ENCODE measurements around the gene IGFN1.
"Not testable (repeated sequence)": the region's sequence is repeated elsewhere in the genome, so short reads cannot be mapped to it uniquely, and the experiment has no call there.

IGFN1 gene

DNA sequence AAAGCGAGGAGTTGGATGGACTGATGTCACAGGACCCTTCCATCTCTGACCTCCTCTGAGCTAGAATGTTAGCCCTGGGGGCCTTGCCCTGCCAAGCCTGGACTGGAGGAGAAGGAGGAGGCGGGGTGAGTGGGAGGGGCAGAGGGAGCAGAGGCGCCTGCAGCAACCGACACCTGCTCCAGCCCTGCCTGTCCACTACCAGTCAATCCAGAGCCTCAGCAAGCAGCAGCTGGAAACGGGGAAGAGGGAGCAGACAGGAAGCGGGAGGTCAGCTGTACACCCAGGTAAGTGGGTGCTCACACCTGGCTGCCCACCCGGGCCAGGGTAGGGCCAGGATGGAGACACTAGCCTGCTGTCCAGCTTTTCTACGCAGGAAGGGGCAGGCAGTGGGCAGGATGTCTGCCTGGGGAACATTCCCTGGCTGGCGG is at the start of gene IGFN1:
IGFN1 (plus strand) TSS at position 201 of the 428 bp plus-strand sequence. CDS start 2,470 bp downstream, outside the sequence.
- no peak for DNase-seq (ENCODE audit: low spot score)

DNA sequence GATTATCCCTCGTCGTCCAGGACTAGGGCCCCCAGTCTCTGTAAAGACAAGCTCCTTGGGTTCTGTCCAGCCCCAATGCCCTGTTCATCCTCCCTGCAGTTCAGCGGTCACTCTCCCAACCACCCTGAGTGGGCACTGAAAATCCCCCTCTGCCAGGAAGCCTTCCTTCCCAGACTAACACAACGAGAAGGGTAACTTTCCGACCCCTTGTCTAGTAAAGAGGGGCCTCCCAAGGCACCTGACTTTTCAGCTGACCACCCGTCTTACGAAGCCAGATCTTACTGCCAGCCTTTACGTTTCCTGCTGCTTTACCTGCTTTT is 49.7 kb upstream of the IGFN1 start:
- DNase-seq (ENCODE audit: low spot score): no peak

DNA sequence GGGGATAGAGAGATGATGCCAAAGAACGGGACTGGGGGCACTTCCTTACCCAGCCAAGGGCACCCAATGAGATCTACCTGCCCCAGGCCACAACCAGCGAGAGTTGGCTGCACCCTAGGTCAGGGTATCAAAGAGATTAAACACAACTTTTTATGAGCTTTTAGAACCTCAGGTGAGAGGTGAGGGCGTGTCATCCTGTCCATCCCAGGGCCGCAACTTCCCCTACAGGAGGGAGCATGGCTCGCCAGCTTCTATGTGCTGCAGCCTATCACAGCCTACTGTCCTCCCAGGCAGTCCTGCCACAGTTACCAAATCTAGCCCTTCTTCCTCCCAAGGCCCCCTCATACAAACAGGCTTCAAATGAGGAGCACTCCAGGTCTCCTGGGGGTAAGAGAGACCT is 49.2 kb upstream of the IGFN1 start:
- no peak for DNase-seq (ENCODE audit: low spot score)

DNA sequence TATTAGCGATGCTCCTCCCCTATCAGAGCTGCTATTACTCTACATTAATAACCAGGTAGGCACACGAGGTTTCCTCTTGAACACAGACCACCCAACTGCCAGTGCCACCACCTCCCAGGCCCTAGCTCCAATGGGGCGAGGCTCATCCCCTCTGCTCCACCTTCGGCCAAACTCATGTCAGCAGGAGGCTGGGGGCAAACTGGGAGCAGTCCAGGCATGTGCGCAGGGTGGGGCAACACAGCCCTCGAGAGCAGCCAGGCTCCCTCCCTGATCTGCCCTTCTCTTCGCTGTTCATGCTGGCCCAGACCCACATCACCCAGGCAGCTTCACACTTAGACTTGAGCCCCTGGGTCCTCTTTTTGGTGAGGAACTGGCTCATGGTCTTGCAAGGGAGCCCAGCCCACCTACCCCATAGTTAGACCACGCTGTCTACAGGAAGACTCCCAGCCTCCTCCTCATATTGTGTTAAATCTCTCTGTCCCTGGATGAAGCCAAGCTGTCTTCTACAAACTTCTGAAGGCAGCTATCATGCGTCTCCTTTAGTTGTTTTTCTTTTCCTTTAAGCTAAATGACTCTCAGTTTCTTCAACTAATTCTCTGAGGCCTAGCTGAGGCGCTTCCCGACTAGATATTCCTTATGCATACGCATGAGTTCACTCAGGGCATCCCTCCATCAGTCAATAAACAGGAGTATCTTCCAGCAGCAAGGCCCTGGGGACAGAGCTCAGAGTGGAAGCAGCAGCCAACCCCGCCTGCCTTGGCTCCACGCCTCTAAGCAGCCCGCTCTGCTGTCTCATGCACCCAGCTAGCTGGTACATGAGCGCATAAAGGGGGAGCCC is 48.4 kb upstream of the IGFN1 start:
- DNase-seq (ENCODE audit: low spot score): no peak

DNA sequence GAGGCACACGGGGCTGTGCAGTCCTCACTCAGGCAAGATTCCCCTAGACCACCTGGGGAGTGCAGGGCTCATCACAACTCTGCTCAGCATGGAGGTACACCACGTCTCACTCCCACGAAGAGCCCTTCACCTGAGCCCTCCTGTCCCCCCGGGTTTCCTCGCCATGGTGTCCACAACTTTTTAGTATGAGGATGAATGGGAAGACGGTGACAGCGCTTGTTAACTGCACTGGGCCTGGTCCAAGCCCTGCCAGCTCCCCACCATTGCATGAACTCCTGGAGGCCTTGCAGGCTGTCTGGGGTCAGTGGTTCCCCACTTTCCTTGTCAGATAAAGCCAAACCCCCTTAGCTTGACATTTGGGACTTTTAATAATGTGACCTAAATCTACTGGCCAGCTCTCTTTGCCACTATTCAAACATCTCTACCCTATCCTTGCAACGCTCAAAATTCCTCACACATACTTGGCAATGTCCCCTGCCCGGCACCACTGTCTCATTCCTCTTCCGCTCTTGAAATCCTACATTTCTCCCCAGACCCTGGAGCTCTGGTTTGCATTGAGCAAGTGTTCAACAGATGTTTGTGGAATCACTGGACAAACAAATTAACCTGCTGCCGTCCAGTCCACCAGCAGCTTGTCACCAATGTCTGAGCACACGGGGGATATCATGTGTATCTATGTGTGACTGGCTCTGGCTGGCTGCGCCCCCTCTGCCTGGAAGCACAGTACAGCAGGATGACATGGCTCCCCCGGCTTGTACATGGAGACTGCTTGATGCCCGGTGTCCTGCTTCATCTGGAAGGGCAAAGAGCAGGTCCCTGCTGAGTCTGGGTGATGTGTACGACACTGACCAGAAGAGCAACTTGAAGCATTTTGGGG is 47.5 kb upstream of the IGFN1 start:
- DNase-seq (ENCODE audit: low spot score): no peak

DNA sequence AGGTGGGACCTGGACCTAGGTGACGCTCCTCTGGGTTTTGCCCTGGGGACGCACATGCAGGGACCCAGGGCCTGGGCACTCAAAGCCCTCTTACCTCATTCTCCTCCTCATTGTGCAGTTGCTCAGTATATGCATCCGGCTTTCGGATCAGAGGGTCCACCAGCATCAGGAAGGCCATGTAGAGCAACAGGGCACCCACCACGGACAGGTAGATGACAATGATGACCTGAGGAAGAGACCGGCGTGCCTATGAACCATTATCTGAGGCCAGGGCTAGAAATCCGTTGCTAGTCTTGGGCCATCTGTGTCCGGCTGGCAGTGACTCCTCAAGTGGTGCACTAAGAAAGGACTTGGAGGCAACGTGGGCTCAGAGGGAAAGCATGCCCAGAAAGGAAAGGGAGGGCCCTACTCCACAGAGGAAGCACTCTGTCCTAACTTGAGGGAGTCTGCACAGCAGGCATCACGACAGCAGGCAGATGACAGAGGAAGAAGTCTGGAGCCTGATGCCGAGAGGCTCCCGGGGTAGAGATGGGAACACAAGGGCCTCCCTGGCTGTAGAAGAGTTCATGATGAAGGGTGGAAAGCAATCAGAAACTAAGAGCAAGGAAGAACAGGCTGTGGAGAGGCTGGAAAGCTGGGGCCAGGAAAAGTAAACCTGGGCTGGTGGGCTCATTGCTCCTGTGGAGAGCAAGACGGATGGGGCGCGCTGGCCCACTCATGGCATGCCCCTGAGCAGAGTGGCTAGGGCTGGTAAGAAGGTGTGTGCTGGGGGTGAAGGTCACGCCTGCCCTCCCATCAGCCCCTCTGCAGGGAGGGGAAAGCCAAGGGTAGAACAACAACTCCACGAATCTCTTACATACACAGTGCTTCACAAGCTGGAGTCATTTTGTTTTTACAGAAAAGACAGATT is 46.6 kb upstream of the IGFN1 start:
- no peak for DNase-seq (ENCODE audit: low spot score)

DNA sequence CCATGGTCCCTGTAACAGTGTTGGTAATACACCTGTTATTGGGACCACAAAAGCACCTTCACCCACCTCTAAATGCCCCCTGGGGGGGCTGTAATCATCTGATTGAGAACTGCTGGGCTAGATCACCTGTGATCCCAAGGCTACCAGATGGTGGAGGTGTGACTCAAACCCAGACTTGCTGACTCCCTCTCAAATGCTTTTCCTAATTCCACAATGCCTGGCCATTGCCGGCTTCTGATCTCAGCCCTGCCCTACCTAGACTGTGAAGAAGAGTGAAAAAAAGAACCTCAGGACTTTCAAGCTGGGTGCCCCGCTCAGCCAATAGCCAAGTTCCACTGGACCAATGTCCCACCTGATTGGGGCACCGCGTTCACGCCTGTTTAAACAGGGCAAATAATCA is 45.9 kb upstream of the IGFN1 start:
- DNase-seq (ENCODE audit: low spot score): no peak

DNA sequence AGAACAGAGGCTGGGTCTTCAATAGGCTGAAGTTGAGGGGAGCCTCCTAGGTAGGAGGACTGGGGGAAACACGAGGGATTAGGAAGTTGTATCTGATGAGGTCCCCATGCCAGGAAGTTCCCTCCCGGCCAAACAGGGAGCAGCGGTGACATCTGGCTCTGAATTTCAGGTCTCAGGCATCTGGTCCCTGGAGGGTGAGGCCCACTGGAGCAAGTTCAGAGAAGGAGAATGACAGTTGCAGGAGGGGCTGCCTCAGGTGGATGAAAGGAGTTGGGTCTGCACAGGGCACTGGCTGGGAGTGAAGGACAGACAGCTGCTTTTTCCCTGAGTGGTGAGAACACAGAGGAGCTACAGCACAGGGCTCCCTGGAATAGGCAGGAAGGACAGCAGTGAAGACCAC is 45.5 kb upstream of the IGFN1 start:
- no peak for DNase-seq (ENCODE audit: low spot score)

DNA sequence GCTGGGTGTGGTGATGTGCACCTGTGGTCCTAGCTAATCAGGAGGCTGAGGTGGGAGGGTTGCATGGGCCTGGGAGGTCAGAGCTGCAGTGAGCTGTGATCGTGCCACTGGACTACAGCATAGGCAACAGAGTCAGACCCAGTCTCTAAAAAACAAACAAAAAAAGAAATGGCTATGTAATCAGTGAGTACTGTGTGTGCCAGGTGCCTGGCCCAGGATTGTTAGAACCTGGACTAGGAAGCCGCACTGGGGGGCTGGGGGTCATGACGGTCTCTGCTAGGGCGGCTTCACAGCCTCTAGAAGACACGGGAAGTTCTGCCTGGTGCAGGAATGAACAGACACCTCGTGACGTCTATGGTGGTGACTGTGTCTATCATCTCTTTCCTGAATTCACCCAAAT is 44.8 kb upstream of the IGFN1 start:
- DNase-seq (ENCODE audit: low spot score): no peak

DNA sequence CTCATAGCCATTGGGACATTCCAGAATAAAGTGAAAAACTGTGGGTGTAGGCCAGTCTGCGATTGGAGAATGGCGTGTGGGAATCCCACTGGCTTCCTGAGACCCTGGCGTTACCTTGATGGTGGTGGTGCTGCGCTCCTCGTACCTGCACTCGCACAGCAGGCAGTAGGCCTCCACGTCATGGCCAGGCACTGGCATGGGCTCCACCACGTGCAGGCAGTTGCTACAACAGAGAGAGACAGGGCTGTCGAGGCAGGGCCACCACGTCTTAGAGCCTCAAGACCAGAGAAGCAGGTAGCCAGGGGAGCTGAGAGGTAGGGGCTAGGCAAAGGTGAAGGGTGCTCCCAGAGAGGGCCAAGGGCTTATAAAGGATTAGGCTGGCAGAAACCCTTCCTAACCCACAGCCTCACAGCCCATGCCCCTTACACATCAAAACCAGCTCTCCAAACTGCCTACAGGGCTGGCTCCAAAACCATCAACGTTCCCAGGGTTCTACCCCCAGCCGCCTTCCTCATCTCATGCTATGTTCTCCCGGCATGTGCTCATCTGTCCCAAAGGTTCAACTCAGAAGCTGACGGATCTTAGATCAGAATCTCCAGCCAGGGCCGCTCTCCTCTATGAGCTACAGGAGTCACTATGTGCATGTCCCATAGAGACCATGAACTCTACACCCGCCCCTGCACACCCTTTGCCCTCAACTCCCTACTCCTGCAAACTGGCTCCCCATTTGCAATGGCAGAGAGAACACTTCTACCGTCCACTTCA is 43.8 kb upstream of the IGFN1 start:
- DNase-seq (ENCODE audit: low spot score): no peak

DNA sequence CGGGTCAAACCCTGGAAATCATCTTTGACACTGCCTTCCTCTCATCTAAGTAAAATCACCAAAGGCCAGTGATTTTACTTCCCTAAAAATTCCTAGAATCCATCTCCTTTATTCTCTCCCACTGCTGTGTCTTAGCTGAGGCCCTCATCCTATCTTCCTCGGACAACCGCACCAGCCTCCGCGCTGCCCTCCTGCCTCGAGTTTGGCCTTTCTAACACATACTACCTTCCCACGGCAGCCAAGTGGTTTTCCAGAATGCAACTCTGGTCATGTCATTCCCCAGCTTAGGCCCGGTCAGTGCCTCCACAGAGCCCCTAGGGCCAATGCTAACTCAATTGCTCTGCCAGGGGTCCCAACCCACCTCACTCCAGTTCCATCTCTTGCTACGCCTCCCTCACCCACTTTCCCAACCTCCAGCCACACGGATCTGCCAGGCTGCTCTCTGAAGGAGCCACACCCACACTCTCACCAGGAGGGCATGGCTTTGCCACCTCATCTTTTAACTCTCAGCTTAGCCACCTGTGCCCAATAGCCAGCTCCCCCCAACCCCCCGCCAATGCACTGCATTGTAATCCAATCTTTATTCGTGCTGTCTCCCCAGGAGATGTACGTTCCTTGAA is 43.1 kb upstream of the IGFN1 start:
- no peak for DNase-seq (ENCODE audit: low spot score)

DNA sequence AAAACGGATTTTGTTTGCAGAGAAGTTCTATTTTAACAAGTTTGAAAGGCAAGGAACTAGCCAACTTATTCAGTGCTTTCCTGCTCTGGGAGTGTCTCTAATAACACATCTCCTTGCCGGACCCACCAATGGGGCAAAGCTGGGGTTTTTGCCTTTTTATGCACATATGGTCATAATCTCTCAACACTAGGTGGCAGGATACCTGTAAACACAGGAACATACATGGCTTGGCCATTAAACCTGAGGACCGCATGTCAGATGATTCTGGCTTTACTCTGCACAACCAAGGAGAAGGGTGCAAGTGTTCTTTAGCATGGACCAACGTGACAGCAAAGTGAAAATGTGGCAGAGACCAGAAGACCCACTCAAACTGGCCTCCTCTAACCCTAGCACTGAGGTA is 41.2 kb upstream of the IGFN1 start:
- peak; percentile 41 for DNase-seq (ENCODE audit: low spot score)

DNA sequence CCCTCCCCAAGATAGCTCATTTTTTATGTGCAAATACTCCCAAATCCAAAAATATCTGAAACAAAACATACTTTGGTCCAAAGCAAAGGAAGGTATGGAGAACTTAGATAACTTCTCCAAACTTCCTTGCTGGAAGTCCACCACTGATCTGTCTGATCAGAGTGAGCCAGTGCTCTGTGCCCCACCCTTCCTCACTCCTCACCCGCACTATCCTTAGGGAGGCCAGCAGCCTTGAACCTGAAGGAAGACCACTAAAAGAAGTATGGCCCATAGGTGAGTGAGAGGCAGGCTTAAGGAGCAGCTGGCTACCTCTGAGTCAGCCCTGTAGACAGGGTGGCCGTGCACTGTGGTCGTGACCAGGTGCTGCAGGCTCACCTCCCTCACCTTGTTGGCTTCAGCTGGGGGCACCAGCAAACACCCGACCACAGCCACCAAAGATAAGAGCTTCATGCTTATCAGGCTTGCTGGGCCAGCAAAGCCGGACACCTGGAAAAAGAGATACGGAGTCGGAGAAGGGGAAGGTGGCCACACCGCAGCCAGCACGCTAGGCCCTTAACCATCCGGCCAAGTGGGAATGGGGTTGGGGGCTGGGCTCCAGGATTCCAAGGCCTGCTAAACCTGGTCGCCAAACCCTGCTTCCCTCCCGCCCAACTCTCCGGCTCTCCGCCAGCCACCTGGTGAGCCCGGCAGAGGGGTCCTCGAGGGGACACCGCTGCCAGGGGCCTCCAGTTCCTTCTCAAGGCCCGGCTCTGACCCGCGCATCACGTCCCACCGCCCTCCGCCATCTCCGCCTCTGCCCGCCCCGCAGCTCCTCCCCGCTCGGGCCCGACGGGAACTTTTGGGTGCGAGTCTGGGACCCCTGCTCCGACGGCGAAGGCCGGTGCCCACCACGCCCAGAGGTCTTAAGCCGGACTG is 36.9 kb upstream of the IGFN1 start:
- no peak for DNase-seq (ENCODE audit: low spot score)

DNA sequence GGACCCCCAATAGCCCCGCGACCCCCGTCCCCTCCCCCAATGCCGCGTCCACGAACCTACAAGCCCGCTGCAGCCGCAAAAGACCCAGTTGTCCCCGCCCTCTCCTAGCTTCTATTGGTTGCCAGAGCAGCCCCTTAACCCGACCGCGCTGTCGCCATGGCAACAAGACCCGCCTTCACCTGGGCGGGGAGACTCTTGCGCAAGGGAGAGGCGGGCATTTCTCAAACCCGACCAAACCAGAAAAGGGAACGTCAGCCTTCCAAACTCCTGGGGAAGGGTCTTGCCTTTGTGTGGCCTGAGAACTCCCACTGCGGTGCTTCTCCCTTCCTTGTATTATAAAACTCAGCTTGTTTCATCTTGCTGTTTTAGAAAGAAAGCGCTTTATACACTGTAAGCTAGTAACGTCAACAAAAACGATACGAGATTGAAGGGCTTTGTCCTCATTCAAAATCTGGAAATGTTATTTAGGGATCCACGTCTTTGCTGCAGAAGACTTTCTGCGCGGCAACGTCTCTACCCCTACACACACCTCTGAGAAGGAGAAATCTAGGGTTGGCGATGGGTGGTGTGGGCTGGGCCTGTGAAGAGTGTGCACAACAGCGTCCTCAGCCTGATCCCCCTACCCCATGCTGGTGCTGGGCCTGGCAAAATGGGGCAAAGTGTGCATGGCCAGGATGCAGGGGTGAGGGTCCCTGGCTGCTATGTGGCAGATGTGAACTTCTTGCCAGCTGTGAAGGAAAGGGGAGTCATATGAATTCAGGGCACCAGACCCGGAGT is 36.0 kb upstream of the IGFN1 start, which contains the start of gene TMEM9:
TMEM9 (minus strand) TSS at position 86 of the 777 bp plus-strand sequence. CDS start 551 bp downstream, outside the sequence.
- peak; percentile 92 for DNase-seq (ENCODE audit: low spot score)

DNA sequence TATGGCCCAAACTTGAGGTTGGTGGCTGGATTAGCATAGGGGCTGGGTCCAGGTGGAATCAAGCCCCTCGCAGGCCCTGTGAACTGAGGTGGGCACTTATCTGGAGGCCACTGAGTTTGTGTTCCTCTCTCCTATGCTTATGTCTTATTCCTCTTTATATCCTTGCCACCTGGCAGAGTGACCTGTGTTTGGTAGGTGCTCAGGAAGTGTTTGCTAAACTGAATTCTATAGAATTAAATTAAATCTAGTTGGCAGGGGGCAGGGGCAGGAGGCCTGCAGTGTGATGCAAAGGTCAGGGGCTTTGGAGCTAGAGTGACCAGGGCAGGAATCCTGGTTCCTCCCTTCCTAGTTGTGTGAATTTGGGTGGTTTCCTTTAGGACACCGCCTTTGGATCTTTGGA is 35.3 kb upstream of the IGFN1 start:
- DNase-seq (ENCODE audit: low spot score): no peak

DNA sequence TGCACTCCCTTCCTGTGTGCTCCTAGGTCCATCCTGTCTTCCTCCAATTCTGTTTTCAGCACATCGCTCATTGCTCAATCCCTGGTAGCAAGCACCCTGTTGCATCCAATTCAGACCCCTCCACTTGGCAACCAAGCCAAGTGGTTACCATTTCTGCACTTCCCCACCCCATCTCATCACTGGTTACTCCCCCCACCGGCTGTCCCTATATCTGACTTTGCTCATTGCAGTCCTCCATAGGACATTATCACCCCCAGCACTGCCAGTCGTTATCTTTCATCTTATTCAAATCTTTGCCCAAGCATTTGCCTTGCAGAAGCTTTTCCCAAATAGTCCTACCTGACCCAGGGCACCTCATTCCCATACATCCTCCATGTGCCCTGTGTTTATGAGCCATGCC is 34.3 kb upstream of the IGFN1 start:
- DNase-seq (ENCODE audit: low spot score): no peak

DNA sequence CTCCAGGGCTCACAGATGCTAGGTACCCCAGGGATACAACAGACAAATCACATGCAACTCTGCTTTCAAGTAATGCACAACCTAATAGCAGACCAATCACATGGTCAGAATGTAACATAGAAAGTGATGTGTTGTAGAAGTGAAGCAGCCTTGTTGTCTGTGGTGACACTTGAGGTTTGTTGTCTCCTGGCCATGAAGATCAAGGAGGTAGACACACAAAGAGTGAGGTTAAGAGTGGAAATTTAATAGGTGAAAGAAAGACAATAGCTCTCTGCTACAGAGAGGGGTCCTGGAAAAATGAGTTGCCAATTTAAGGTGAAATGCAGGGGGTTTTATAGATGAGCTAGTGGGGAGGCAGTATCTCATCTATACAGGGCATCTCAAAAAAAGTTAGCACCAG is 33.8 kb upstream of the IGFN1 start:
- DNase-seq (ENCODE audit: low spot score): no peak

DNA sequence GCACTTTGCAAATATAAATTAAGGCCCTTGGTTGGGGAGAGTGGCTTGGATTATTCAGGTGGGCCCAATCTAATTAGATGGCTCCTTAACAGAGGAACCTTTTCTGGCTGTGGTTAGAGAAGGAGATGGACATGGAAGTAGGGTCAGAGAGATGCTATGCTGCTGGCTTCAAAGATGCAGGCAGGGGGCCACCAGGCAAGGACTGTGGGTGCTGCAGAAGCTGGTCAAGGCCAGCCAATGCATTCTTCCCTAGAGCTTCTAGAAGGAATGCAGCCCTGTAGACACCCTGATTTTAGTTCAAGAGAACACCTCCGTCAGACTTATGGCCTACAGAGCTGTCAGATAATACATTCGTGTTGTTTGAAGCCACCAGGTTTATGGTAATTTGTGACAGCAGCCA is 32.7 kb upstream of the IGFN1 start:
- DNase-seq (ENCODE audit: low spot score): no peak

DNA sequence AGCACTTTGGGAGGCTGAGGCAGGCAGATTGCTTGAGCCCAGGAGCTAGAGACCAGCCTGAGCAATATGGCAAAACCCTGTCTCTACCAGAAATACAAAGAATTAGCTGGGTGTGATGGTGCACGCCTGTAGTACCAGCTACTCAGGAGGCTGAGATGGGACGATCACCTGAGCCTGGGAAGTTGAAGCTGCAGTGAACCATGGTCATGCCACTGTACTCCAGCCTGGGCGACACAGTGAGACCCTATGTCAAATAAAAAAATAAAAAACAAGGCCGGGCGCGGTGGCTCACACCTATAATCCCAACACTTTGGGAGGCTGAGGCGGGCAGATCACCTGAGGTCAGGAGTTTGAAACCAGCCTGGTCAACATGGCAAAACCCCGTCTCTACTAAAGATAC is 27.6 kb upstream of the IGFN1 start:
- DNase-seq (ENCODE audit: low spot score): not testable (repeated sequence)
